HG02763 (cell line): ENCODE results near the gene CASTOR1.

Experiments used
- ATAC-seq: cut with Tn5 transposase; IDR thresholded peaks from one replicate; pipeline ENCODE4 v1.9.1; 2021; ENCODE audit warnings: mild to moderate bottlenecking, moderate library complexity; ENCODE audit not compliant: unreplicated experiment

Gene CASTOR1

GRCh38 chr22:30266445-30267381 is 22.6 kb downstream of the CASTOR1 start, which contains the start of gene OSM:
Gene OSM, minus strand, starts transcription at chr22:30266851. Its CDS starts 52 bp downstream, at chr22:30266799.
- no peak for ATAC-seq

GRCh38 chr22:30265823-30266444 is 23.4 kb downstream of the CASTOR1 start:
- peak; percentile 71 for ATAC-seq

- ATAC-seq = no peak
These were observed 24.1 kb downstream of the CASTOR1 start for GRCh38 chr22:30265131-30265720.

GRCh38 chr22:30263883-30264282 is 25.4 kb downstream of the CASTOR1 start:
- no peak for ATAC-seq

- ATAC-seq = no peak
These were observed 26.2 kb downstream of the CASTOR1 start for GRCh38 chr22:30262917-30263741.

GRCh38 chr22:30262112-30262511 is 27.2 kb downstream of the CASTOR1 start:
- ATAC-seq = no peak

GRCh38 chr22:30261134-30261533 is 28.2 kb downstream of the CASTOR1 start:
- no peak for ATAC-seq

- no peak for ATAC-seq
These were observed 28.6 kb downstream of the CASTOR1 start for GRCh38 chr22:30260682-30261081.

GRCh38 chr22:30260276-30260675 is 29.0 kb downstream of the CASTOR1 start:
- ATAC-seq = no peak

GRCh38 chr22:30254314-30254713 is 35.0 kb downstream of the CASTOR1 start:
- ATAC-seq = no peak

- no peak for ATAC-seq
These were observed 36.0 kb downstream of the CASTOR1 start for GRCh38 chr22:30253205-30253852.

- no peak for ATAC-seq
These were observed 36.7 kb downstream of the CASTOR1 start for GRCh38 chr22:30252411-30253204.

- no peak for ATAC-seq
These were observed 37.6 kb downstream of the CASTOR1 start for GRCh38 chr22:30251711-30252110.

GRCh38 chr22:30250661-30251267 is 38.5 kb downstream of the CASTOR1 start:
- no peak for ATAC-seq

GRCh38 chr22:30250039-30250565 is 39.2 kb downstream of the CASTOR1 start:
- no peak for ATAC-seq

GRCh38 chr22:30249049-30250038 is 40.0 kb downstream of the CASTOR1 start:
- no peak for ATAC-seq

GRCh38 chr22:30248484-30248883 is 40.8 kb downstream of the CASTOR1 start:
- ATAC-seq = no peak

- no peak for ATAC-seq
These were observed 41.3 kb downstream of the CASTOR1 start for GRCh38 chr22:30247974-30248373.
